EL (cell line): ENCODE measurements around the gene MCRS1.
A peak's percentile ranks its signal among the peaks of the same experiment; 100 is the strongest.
"Not testable (repeated sequence)": the region's sequence is repeated elsewhere in the genome, so short reads cannot be mapped to it uniquely, and the experiment has no call there.

Source experiments
- DNase-seq: peaks from one replicate; pipeline ENCODE4 v3.0.0-alpha.2; 2016

MCRS1 gene

GRCh38 chr12:49539406-49540228 is 28.3 kb downstream of the MCRS1 start:
- no peak for DNase-seq

GRCh38 chr12:49538510-49539403 is 29.2 kb downstream of the MCRS1 start, which contains the start of gene KCNH3:
TSS of gene KCNH3 (plus strand) at chr12:49539030. CDS start at chr12:49539417, 387 bp downstream.
- DNase-seq = peak; percentile 69

DNA sequence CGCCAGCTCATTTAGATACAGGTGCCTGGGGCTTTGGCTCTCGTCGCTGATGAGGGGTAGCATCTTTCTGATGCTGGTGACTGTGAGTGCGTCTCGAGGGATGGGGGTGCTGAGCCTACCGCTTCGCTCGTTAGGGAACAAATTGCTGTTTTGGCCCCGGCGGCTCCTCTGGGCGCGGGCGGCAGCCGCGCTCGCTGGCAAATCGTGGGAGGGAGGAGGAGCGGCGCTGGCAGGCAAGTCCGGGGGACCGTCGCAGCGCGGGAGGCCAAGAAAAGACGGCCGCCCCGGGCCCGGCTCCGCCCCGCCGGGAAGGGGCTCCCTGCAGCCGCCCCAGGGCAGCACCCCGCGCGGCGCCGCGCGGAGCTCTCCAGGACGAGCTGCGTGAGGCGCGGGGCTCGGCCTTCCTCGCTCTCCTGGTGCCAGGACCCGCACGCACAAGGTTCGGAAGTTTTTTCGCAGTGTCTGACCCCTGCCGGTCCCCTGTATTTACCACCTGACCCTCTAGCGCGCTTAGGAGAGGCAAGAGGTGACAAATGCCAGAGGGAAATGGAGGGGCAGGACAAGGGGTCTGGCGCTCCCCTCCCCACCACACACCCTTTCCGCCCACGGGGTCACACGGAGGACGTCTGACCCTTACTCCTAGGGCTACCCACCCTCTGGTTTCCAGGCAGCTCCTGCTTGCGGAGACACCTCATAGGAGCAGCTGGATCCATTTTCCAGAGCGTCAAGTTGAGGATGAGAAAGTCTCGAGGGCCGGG is 30.0 kb downstream of the MCRS1 start:
- peak; percentile 19 for DNase-seq

- DNase-seq = no peak
These were observed 30.7 kb downstream of the MCRS1 start for GRCh38 chr12:49537231-49537751.

DNA sequence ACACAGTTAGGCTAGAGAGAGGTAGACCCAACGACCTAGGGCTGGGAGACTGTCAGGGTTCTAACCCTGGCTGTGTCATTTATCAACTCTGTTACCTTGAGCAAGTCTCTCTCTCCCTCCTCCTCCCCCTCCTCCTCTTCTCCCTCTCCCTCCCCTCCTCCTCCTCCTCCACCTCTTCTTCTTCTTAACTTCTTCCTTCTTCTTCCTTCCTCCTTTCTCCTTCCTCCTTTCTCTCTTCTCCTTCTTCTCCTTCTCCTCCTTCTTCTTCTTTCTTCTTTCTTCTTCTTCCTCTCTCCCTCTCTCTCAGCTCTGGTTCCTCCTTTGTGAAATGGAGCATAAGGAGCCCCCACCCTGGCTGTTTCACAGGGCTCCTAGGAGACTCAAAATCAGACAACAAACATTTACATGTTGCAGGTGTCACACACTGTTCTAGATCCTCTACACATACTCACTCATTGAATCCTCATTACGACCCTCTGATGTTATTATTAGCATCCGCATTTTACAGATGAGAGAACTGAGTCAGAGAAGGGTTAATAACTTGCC is 31.3 kb downstream of the MCRS1 start:
- DNase-seq = no peak

GRCh38 chr12:49535921-49536525 is 31.9 kb downstream of the MCRS1 start:
- peak; percentile 45 for DNase-seq

GRCh38 chr12:49534731-49535278 is 33.1 kb downstream of the MCRS1 start:
- no peak for DNase-seq

DNA sequence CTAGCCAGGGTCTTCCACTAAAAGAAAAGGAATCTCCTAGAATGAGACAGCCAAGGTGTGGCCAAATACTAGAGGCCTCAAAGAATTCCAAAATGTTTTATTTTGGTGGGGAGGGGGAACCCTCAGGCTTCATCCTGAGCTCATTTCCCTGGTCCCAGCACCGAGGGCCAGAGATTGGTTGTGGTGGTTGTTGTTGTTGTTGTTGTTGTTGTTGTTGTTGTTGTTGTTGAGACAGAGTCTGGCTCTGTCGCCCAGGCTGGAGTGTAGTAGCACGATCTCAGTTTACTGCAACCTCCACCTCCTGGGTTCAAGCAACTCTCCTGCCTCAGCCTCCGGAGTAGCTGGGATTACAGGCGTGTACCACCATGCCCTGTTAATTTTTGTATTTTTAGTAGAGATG is 33.8 kb downstream of the MCRS1 start:
- not testable (repeated sequence) for DNase-seq

DNA sequence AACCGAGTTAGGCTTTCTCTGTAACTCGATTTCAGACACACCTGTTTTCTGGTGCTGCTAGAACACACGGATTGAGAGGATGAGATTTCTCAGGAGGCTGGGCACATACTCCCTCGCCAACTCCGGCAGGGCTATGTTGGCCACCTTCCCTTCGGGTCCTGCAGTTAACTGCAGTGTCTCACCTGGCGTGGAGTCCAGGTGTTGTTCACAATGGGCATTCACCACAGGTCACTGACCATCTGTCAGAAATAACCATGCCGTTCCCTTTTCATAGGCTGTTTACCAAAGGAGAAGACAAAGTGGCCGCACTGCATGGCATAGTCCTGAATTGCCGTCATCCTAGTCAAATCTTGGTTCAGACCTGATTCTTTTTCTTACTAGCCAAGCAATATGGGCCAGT is 34.6 kb downstream of the MCRS1 start:
- DNase-seq = no peak

DNA sequence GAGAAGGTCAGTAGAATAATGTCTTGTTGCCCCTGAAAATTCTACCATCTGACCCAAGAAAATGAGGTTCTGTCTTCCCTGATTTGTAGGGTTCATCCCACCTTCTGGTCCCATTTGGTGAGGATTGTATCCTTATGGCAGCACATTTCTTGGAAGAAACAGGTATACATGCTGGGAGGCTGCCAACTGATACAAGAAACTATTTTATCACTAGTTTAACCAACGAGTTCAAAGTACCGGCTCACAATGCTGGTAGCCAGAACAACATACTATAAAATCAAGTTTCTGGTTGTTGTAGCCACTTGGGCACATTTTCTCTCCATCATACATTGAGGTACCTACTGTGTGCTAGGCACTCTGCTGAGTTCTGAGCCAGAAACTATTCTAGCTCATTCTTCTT is 36.2 kb downstream of the MCRS1 start:
- no peak for DNase-seq

DNA sequence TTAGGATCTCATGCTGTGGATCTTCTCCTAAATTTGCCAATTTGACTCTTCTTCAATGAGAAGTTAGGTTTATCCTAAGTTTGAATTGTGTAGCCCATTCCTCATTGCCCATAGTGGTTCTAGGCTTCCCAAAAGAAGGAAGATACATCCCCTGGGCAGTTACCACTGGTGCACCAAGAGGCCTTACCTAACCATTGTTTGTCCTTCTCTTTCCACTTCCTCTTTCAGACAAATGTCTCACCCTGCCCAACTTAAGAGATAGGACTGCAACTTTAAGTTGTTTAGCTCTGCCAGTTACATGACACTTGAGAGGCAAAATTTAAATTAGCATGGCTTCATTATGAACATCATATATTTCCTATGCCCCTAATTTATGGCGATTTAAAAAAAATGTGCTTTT is 38.5 kb downstream of the MCRS1 start:
- DNase-seq = no peak

GRCh38 chr12:49527361-49528130 is 40.4 kb downstream of the MCRS1 start:
- no peak for DNase-seq

DNA sequence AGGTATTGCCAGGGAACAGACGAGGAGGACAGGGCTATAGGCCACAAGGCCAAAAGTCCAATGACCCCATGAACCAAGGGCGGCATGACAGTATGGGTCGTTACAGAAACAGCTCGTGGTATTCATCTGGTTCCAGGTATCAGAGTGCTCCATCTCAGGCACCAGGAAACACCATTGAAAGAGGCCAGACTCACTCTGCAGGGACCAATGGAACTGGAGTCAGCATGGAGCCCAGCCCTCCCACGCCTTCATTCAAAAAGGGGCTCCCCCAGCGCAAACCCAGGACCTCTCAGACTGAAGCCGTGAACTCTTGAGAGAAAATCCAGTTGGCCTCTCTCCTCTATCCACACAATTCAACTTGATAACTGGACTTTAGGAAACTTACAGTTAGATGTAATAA is 42.0 kb downstream of the MCRS1 start:
- DNase-seq = no peak

- DNase-seq = no peak
These were observed 43.1 kb downstream of the MCRS1 start for GRCh38 chr12:49524660-49525324.

GRCh38 chr12:49521389-49521788 is 46.6 kb downstream of the MCRS1 start:
- DNase-seq = no peak

DNA sequence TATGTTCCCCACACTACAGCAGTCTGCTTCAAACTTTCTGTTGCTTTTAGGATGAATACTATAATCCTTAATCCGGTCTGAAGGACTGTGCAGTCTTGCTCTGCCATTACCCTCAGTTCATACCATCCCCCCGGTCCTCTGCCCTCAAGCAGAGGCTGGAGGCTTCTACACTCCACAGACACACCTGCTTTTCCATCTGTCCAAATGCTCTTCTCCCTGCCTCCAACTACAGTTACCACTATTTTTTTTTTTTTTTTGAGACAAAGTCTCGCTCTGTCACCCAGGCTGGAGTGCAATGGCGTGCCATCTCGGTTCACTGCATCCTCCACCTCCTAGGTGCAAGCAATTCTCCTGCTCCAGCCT is 48.4 kb downstream of the MCRS1 start:
- DNase-seq = no peak

DNA sequence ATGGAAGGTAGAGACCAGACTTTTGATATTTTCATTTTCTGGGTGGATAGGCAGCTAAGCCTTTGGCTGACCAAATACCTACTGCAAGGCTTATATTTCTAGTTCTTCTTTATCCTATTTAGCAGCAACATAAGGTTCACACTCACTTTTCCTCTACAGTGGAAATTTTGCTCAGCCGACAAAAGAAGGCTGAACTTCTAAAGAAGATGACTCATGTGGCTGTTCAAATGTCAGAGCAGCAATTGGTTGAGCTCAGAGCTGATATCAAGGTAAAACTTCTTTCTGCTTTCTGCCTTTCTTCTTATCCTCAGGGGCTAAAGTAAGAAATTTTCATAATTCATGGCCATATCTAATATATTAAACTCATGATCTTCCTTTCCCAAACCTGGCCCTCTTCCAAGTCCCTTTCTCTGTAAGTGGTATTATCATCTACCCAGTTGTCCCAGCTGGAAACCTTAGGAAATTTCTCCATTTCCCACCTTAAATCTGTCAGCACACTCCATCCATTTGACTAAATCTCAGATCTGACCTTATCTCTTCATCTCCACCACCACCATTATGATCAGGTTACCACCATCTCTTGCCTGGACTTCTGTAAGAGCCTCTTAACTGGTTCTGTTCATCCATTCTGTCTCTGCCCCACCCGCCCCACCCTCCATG is 48.9 kb downstream of the MCRS1 start:
- peak; percentile 32 for DNase-seq

DNA sequence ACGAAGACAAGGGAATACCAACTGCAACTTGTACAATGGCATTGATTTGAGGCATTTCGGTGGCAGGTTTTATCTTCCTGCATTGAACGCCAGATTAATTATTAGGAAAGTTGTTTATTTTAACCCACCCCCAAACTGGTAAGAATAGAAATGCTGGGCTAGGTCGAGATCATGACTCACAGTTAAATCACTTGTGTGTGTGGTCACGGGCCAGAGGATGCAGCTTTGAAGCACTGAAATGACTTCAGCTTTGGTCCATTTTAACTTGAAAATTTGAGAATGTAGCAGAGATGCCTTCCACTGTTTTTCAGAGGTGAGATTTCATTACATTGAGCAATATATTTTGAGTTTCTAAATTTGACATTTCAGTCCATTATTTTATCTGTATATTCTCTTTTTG is 52.7 kb downstream of the MCRS1 start:
- DNase-seq = peak; percentile 83

DNA sequence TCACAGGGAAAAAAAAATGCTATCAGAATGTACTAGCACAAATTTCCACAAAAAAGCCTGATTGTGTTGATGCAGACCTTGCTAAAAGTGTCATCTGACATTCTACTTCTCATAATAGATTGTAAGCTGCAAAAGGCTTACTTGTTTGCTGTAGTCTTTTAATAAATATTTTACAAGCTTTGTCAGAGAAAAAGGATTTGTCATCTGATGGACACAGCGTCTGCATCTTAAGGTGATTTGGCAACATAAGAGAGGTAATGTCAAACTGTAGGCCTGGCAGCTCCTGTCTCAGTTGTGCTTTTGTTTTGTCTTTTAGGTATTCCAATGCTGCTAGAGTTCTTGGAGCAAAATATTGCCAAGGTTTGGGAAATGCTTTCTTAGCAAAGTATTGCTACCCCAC is 55.4 kb downstream of the MCRS1 start:
- no peak for DNase-seq

DNA sequence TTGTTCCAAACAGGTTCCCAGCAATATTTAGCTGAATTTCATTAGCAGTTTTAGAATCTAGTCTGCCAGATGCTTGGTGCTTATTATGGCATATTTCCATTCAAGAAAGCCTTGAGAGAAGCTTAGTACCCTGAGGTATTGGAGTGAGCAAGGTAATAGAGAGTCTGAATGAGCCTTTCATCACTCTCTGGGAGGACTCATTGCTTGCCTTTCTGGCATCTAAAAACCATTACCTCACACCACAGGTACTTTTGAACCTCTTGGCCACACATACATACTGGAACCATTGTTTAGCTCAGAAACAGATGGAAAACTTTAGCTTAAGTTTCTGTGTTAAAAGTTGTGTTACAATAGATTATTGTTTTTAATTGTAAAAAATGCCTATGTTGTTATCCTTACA is 56.5 kb downstream of the MCRS1 start:
- DNase-seq = no peak
